Testis (tissue), 3 donors: ENCODE measurements around the gene ZAP70. TPM values are rescaled to one million over a fixed set of nuclear protein-coding genes. Genes with fewer than 3 reads are reported as not detected.

Experiments
- DNase-seq: peaks from one replicate; pipeline ENCODE4 v3.0.0-alpha.2; 2019
- H3K27ac ChIP-seq, 2 donors: fragments of 200-600 bp; sonication (generic); one replicate each; pipeline ENCODE4 v1.5.1; 2019
- H3K27me3 ChIP-seq: fragments of 200-600 bp; sonication (generic); one replicate; pipeline ENCODE4 v1.5.1; 2019
- H3K36me3 ChIP-seq: fragments of 200-600 bp; sonication (generic); one replicate; pipeline ENCODE4 v1.5.1; 2017; ENCODE audit warnings: low read depth; ENCODE audit errors: missing control alignments
- H3K4me1 ChIP-seq: fragments of 200-600 bp; sonication (generic); one replicate; pipeline ENCODE4 v1.5.1; 2019
- H3K4me3 ChIP-seq, 2 donors: fragments of 200-600 bp; sonication (generic); one replicate each; pipeline ENCODE4 v1.5.1; 2017 to 2019
- H3K9me3 ChIP-seq: fragments of 200-600 bp; sonication (generic); one replicate; pipeline ENCODE4 v1.5.1; 2017
- POLR2A ChIP-seq: fragments of 450-650 bp; IDR thresholded peaks from one replicate; pipeline ENCODE4 v1.6.1; 2017; ENCODE audit warnings: antibody characterized with exemption, mild to moderate bottlenecking, moderate library complexity
- WGBS, 2 donors: methylation state at CpG; one replicate each; pipeline ENCODE4 v1.1.5; 2018; 5-methylcytosine and 5-hydroxymethylcytosine counted together
- intact Hi-C: fragments of 100-400 bp; cut with DNase I; formaldehyde crosslinking; loops from one replicate; pipeline ENCODE4 v1.15.1; 2023; ENCODE audit warnings: low total_unique reads
- polyA plus RNA-seq: library from polyadenylated mRNA; stranded (reverse); fragments of 350-450 nt; fragmentation: Illumina TruSeq; extraction: RNeasy Lipid Tissue Mini Kit (QIAGEN cat#74804); gene quantifications from one replicate; pipeline ENCODE4 v1.2.3, GENCODE V29; 2014; ENCODE audit warnings: low read depth, low replicate concordance; ENCODE audit not compliant: insufficient read depth
- total RNA-seq, 2 donors: library from RNA; depleted of rRNA; stranded (reverse); fragments of >200 nt; gene quantifications; one replicate each; pipeline ENCODE4 v1.2.3, GENCODE V29; 2016
- TF ChIP-seq, protein P1 (sequence below), 3 experiments: fragments of 450-650 bp in 2 of 3; fragments of 200-600 bp in 1 of 3; sonication (generic) in 1 of 3; IDR thresholded peaks; one replicate each; pipeline ENCODE4 v1.5.1; 2016 to 2019; ENCODE audit warnings: antibody characterized with exemption in 3 of 3, mild to moderate bottlenecking in 2 of 3, moderate library complexity in 1 of 3

The ZAP70 gene
- total and polyA plus RNA-seq, 3 donors from 2014 or later, result 5.5 to 6.5 (median 6.4) TPM

DNA sequence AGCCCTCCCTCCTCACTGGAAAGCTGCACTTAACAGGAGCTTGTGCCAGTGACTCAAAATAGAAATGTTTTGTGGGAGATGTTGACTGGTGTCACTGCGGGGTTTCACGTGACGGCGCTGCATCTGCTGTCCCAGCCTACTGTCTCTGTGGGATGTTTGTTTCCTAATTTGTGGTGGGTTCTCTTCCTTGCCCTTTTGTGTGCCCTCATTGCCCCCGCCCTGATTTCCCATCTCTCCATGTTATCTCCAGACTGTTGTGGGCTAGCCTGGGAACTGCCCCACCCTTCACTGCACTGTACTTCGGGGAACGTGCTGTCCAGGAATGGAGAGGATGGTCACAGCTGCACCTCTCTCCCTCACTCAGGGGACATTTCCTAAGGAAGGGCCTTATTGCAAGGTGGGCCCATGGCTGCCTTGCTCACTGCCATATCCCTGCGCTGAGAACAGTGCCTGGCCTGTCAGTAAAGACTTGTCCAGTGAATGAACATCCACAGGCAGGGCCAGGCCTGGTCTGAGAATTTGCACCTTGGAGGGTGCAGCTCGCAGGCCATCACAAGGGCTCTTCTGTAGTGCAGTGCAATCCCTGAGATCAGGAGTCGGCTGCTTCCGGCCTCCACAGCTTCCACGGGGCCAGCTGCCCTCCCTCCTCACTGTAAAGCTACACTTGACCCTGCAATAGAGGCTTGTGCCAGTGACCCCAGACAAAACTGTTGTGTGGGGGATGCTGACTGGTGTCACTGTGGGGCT is 18.1 kb downstream of the ZAP70 start:
- no peak for DNase-seq
- WGBS, 2 donors, result 83 to 96% methylated on average over 9 to 12 of the region's 12 CpGs
- TF ChIP-seq, protein P1, sequence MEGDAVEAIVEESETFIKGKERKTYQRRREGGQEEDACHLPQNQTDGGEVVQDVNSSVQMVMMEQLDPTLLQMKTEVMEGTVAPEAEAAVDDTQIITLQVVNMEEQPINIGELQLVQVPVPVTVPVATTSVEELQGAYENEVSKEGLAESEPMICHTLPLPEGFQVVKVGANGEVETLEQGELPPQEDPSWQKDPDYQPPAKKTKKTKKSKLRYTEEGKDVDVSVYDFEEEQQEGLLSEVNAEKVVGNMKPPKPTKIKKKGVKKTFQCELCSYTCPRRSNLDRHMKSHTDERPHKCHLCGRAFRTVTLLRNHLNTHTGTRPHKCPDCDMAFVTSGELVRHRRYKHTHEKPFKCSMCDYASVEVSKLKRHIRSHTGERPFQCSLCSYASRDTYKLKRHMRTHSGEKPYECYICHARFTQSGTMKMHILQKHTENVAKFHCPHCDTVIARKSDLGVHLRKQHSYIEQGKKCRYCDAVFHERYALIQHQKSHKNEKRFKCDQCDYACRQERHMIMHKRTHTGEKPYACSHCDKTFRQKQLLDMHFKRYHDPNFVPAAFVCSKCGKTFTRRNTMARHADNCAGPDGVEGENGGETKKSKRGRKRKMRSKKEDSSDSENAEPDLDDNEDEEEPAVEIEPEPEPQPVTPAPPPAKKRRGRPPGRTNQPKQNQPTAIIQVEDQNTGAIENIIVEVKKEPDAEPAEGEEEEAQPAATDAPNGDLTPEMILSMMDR (IDR thresholded peaks at IDR 0.05), result no peak
- no peak for TF ChIP-seq POLR2A
- Histone ChIP-seq H3K27me3 (no peaks in the 10 kb centered on the region), H3K36me3 (no peaks in the 10 kb centered on the region), H3K9me3 (no peaks in the 10 kb centered on the region), H3K4me3 (no peak overlapping the region), H3K4me1 (no peaks in the 10 kb centered on the region), H3K27ac (no peak overlapping the region)
- intact Hi-C loops, result no loop called here

DNA sequence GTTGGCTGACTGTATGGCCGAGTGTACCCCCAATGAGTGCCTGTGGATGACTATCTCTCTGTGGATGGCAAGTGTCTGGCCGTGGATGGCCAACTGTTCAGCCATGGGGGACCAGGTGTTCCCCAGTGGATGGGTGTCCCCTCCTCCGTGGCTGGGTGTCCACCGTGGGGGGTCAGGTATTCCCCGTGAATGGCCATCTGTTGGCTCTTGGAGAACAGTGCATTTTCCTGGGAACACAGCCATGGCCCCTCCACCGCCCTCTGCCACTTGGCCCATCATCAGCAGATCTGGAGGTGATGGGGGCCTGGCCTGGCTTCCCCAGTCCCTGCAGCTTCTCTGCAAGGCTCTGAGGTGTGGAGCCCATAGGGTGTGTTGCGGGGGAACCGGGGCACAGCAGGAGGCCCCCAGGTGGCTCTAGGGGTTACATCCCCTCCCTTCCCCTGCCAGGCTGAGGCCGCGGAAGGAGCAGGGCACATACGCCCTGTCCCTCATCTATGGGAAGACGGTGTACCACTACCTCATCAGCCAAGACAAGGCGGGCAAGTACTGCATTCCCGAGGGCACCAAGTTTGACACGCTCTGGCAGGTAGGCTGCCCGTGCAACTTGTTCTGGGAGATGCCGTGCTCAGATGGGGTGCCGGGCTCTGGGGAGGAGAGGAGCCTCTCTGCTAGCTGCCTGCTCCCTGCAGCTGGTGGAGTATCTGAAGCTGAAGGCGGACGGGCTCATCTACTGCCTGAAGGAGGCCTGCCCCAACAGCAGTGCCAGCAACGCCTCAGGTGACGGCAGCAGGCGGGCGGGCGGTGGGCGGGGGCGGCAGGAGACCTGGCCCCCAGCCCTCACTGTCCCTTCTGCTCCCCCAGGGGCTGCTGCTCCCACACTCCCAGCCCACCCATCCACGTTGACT is 19.3 kb downstream of the ZAP70 start:
- intact Hi-C loops, result no loop called here

DNA sequence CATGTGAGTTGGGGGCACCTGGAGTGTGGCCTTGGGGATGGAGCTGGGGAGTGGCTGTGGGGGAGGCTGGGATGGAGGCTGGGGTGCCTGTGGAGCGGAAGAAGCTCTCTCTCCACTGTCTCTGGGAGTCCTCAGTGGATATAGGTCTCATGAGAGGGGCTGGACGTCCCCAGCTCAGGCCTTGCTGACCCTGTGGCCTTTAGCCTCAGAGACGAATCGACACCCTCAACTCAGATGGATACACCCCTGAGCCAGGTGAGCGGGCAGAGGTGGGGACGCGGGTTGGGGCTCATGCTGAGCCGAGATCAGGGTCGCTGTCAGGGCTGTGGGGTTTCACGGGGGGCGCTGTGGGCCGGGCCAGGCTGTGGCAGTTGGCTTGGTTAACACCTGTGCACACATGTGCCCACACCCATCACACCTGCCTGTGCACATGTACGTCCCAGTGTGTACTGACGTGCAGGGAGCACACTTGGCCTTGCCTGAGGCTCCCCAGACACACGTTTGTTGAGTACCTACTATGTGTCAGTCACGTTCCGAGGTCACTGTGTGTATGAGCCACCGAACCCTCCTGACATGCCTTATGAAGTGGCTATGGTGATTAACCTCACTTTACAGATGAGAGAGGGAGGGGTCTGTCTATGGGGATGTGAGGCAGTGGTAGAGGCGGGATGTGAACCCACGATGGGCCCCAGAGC is 20.1 kb downstream of the ZAP70 start:
- no peaks in the 10 kb centered on the region for H3K27me3 ChIP-seq
- no peaks in the 10 kb centered on the region for H3K36me3 ChIP-seq
- H3K4me1 ChIP-seq, result no peaks in the 10 kb centered on the region
- no peak overlapping the region for H3K4me3 ChIP-seq
- H3K9me3 ChIP-seq, result no peaks in the 10 kb centered on the region
- H3K27ac ChIP-seq, result no peak overlapping the region
- no peak for DNase-seq
- intact Hi-C loops, result no loop called here
- TF ChIP-seq, protein P1 (IDR thresholded peaks at IDR 0.05), result no peak
- no peak for TF ChIP-seq POLR2A
- 85 to 88% methylated on average over 9 to 20 of the region's 20 CpGs for WGBS, 2 donors

More for the DNA sequence above, 19.3 kb downstream of the ZAP70 start:
- 91 to 92% methylated on average over 6 to 27 of the region's 28 CpGs for WGBS, 2 donors
- no peak overlapping the region for H3K27ac ChIP-seq
- H3K9me3 ChIP-seq, result no peaks in the 10 kb centered on the region
- H3K36me3 ChIP-seq, result no peaks in the 10 kb centered on the region
- H3K4me3 ChIP-seq, result no peak overlapping the region
- no peaks in the 10 kb centered on the region for H3K27me3 ChIP-seq
- TF ChIP-seq, protein P1 (IDR thresholded peaks at IDR 0.05), result no peak
- no peak for TF ChIP-seq POLR2A
- no peaks in the 10 kb centered on the region for H3K4me1 ChIP-seq
- DNase-seq, result no peak

DNA sequence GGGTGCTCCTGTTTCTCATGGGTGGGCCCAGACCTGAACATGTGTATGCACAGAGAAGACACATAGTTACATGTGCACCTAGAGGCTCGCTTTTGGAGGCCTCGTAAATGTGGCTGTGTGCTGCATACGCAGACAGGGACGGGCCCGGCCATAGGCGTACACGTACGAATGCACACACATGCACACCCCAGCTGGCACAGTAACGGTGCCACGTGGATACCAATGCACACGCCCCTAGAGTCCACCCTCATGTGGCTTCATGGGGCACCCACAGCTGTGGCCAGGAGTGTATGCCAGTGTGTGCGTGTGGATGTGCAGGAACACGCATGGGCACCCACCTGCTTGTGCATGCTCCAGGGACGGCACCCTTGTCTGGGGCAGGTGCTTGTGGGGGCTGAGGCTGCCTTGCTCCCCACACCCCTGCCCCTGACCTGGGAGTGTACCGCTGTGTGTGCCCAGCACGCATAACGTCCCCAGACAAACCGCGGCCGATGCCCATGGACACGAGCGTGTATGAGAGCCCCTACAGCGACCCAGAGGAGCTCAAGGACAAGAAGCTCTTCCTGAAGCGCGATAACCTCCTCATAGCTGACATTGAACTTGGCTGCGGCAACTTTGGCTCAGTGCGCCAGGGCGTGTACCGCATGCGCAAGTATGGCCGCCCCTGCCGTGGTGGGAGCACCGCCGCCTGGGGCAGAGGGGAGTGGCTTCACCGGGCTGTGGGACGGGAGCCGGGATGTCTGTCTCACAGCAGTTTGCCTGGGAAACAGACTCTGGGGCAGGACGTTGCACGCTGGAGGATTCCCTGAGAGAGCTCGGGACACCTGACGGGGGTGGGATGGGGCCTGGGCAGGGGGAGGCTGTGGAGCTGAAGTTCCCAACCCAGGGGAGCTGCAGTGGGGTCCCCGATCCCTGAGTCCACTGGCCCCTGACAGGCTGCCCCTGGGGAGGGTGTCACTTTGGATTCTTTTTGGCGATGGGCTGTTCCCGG is 21.0 kb downstream of the ZAP70 start:
- H3K27me3 ChIP-seq, result no peaks in the 10 kb centered on the region
- 67 to 77% methylated on average over 7 to 44 of the region's 44 CpGs for WGBS, 2 donors
- H3K36me3 ChIP-seq, result no peaks in the 10 kb centered on the region
- H3K27ac ChIP-seq, result no peak overlapping the region
- no peaks in the 10 kb centered on the region for H3K9me3 ChIP-seq
- peak overlapping the region in 1 of 2 donors; percentile 9 for H3K4me3 ChIP-seq
- intact Hi-C loops, result no loop called here
- TF ChIP-seq POLR2A, result no peak
- TF ChIP-seq, protein P1 (IDR thresholded peaks at IDR 0.05), result no peak
- DNase-seq, result no peak
- no peaks in the 10 kb centered on the region for H3K4me1 ChIP-seq
